HepG2 (cell line): Measurements from ENCODE around the gene PPP1R3F.

Experiments used
- ATF7-NPFF ChIP-seq: sonication (generic); formaldehyde crosslinking; IDR thresholded peaks from 2 replicates; pipeline ENCODE4 v1.8.1; 2023; ENCODE audit warnings: mild to moderate bottlenecking, low read depth, missing genetic modification reagents, moderate library complexity
- CTCF ChIP-seq: sonication (generic); formaldehyde crosslinking; IDR thresholded peaks from 2 replicates; pipeline ENCODE4 v1.5.0; 2020; ENCODE audit warnings: mild to moderate bottlenecking, missing genetic modification reagents, moderate library complexity
- ZFP36L2 ChIP-seq: sonication (generic); formaldehyde crosslinking; IDR thresholded peaks from 2 replicates; pipeline ENCODE4 v1.4.0; 2020; ENCODE audit warnings: missing genetic modification reagents
- ZNF317 ChIP-seq: sonication (generic); formaldehyde crosslinking; IDR thresholded peaks from 2 replicates; pipeline ENCODE4 v1.5.0; 2020; ENCODE audit warnings: mild to moderate bottlenecking, missing genetic modification reagents
- TF ChIP-seq, protein P1 (sequence below): sonication (generic); formaldehyde crosslinking; IDR thresholded peaks from 2 replicates; pipeline ENCODE4 v1.8.1; 2023; ENCODE audit warnings: mild to moderate bottlenecking, moderate library complexity, missing genetic modification reagents
- TF ChIP-seq, protein P2 (sequence below): sonication (generic); formaldehyde crosslinking; IDR thresholded peaks from 2 replicates; pipeline ENCODE4 v1.5.0; 2020; ENCODE audit warnings: missing genetic modification reagents

DNA sequence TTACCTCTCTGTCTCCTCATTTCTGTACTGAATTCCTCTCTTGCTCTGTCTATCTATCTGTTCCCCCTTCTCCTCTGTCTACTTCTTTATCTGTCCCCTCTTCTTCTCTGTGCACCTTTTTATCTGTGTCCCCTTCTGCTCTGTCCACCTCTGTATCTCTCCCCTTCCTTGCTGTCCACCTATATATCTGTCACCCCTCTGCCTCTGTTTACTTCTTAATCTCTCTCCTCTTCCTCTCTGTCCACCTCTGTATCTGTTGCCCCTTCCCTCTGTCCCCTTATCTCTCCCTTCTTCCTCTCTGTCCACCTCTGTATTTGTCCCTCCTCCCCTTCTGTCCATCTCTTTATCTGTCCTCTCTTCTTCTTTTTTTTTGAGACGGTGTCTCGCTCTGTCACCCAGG is 25.4 kb upstream of the PPP1R3F start:
- TF ChIP-seq ZFP36L2 (CRISPR knock-in tag) (no peak), CTCF (no peak), ZNF317 (CRISPR knock-in tag) (no peak), ATF7-NPFF (no peak)
- TF ChIP-seq, protein P1, sequence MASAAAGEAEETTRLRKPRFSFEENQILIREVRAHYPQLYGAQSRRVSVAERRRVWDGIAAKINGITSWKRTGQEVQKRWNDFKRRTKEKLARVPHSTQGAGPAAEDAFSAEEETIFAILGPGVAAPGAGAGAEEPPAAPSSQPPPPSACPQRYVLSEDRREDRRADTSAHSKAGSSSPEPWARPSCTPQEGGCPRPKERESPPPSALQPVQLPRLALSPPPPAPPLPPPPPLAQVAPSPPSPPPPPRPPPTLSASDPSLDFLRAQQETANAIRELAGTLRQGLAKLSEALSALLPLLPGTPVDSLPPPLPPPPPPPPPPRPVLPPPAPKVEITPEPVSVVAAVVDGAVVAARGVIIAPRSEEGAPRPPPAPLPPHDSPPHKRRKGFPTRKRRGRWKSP (CRISPR knock-in tag): no peak
- TF ChIP-seq, protein P2, sequence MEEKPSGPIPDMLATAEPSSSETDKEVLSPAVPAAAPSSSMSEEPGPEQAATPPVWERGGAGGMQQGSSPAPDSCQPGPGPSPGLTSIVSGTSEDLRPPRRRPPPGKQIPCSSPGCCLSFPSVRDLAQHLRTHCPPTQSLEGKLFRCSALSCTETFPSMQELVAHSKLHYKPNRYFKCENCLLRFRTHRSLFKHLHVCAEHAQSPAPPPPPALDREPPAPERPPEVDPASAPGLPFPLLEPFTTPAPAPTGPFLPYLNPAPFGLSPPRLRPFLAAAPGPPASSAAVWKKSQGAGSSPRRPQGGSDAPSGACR (CRISPR knock-in tag): no peak
